ENCODE data around the gene NXPH4.

The NXPH4 gene

GRCh38 chr12:57176139-57176477 lies 40.5 kb upstream of the NXPH4 start:
- peaks cover 18% of the 10 kb centered on the region for H3K4me1 ChIP-seq (ENCODE audit: control insufficient read depth, insufficient read depth, low read length)
- peaks cover 89% of the 10 kb centered on the region for H3K36me3 ChIP-seq (ENCODE audit: insufficient read depth, low read length)
- H3K9ac ChIP-seq (ENCODE audit: low read depth, low read length): no peak overlapping the region
- H3K4me3 ChIP-seq (ENCODE audit: low read length): no peak overlapping the region
- H3K9me3 ChIP-seq (replicated peaks; ENCODE audit: low read length): no peaks in the 10 kb centered on the region
- no peak overlapping the region for H3K4me2 ChIP-seq (ENCODE audit: low read length)
- no peaks in the 10 kb centered on the region for H3K27me3 ChIP-seq (ENCODE audit: control insufficient read depth, insufficient read depth, low read length)

GRCh38 chr12:57176846-57177245 lies 39.7 kb upstream of the NXPH4 start:
- peaks cover 11% of the 10 kb centered on the region for H3K4me1 ChIP-seq (ENCODE audit: control insufficient read depth, insufficient read depth, low read length)
- peaks cover 91% of the 10 kb centered on the region for H3K36me3 ChIP-seq (ENCODE audit: insufficient read depth, low read length)
- no peak overlapping the region for H3K9ac ChIP-seq (ENCODE audit: low read depth, low read length)
- no peaks in the 10 kb centered on the region for H3K9me3 ChIP-seq (replicated peaks; ENCODE audit: low read length)
- no peak overlapping the region for H3K4me2 ChIP-seq (ENCODE audit: low read length)
- no peak overlapping the region for H3K4me3 ChIP-seq (ENCODE audit: low read length)
- no peaks in the 10 kb centered on the region for H3K27me3 ChIP-seq (ENCODE audit: control insufficient read depth, insufficient read depth, low read length)

- Histone ChIP-seq H3K4me1 (ENCODE audit: control insufficient read depth, insufficient read depth, low read length) (peaks cover 11% of the 10 kb centered on the region), H3K4me2 (ENCODE audit: low read length) (no peak overlapping the region), H3K4me3 (ENCODE audit: low read length) (no peak overlapping the region), H3K9ac (ENCODE audit: low read depth, low read length) (no peak overlapping the region), H3K9me3 (replicated peaks; ENCODE audit: low read length) (no peaks in the 10 kb centered on the region), H3K36me3 (ENCODE audit: insufficient read depth, low read length) (peaks cover 95% of the 10 kb centered on the region), H3K27me3 (ENCODE audit: control insufficient read depth, insufficient read depth, low read length) (no peaks in the 10 kb centered on the region)
Measured at GRCh38 chr12:57177354-57177753, 39.2 kb upstream of the NXPH4 start.

GRCh38 chr12:57178213-57178612 lies 38.4 kb upstream of the NXPH4 start:
- no peak overlapping the region for H3K4me2 ChIP-seq (ENCODE audit: low read length)

GRCh38 chr12:57179331-57180086 lies 37.1 kb upstream of the NXPH4 start:
- Histone ChIP-seq H3K27me3 (ENCODE audit: control insufficient read depth, insufficient read depth, low read length) (no peaks in the 10 kb centered on the region), H3K4me3 (ENCODE audit: low read length) (no peak overlapping the region), H3K9ac (ENCODE audit: low read depth, low read length) (no peak overlapping the region), H3K4me2 (ENCODE audit: low read length) (no peak overlapping the region), H3K4me1 (ENCODE audit: control insufficient read depth, insufficient read depth, low read length) (peaks cover 11% of the 10 kb centered on the region), H3K36me3 (ENCODE audit: insufficient read depth, low read length) (peaks cover 94% of the 10 kb centered on the region), H3K9me3 (replicated peaks; ENCODE audit: low read length) (no peaks in the 10 kb centered on the region)

More at GRCh38 chr12:57178213-57178612, 38.4 kb upstream of the NXPH4 start:
- Histone ChIP-seq H3K9ac (ENCODE audit: low read depth, low read length) (no peak overlapping the region), H3K4me1 (ENCODE audit: control insufficient read depth, insufficient read depth, low read length) (peaks cover 11% of the 10 kb centered on the region), H3K4me3 (ENCODE audit: low read length) (no peak overlapping the region), H3K27me3 (ENCODE audit: control insufficient read depth, insufficient read depth, low read length) (no peaks in the 10 kb centered on the region), H3K36me3 (ENCODE audit: insufficient read depth, low read length) (peaks cover 94% of the 10 kb centered on the region), H3K9me3 (replicated peaks; ENCODE audit: low read length) (no peaks in the 10 kb centered on the region)

- no peaks in the 10 kb centered on the region for H3K9me3 ChIP-seq (replicated peaks; ENCODE audit: low read length)
- H3K36me3 ChIP-seq (ENCODE audit: insufficient read depth, low read length): peaks cover 94% of the 10 kb centered on the region
- H3K4me2 ChIP-seq (ENCODE audit: low read length): no peak overlapping the region
- no peaks in the 10 kb centered on the region for H3K27me3 ChIP-seq (ENCODE audit: control insufficient read depth, insufficient read depth, low read length)
- H3K4me1 ChIP-seq (ENCODE audit: control insufficient read depth, insufficient read depth, low read length): peaks cover 10% of the 10 kb centered on the region
- no peak overlapping the region for H3K9ac ChIP-seq (ENCODE audit: low read depth, low read length)
- no peak overlapping the region for H3K4me3 ChIP-seq (ENCODE audit: low read length)
Measured at GRCh38 chr12:57180321-57180989, 36.1 kb upstream of the NXPH4 start.

GRCh38 chr12:57181072-57181471 lies 35.5 kb upstream of the NXPH4 start:
- no peak overlapping the region for H3K4me2 ChIP-seq (ENCODE audit: low read length)
- H3K4me1 ChIP-seq (ENCODE audit: control insufficient read depth, insufficient read depth, low read length): peaks cover 7% of the 10 kb centered on the region
- H3K36me3 ChIP-seq (ENCODE audit: insufficient read depth, low read length): peaks cover 94% of the 10 kb centered on the region
- no peak overlapping the region for H3K4me3 ChIP-seq (ENCODE audit: low read length)
- H3K9me3 ChIP-seq (replicated peaks; ENCODE audit: low read length): no peaks in the 10 kb centered on the region
- no peaks in the 10 kb centered on the region for H3K27me3 ChIP-seq (ENCODE audit: control insufficient read depth, insufficient read depth, low read length)
- H3K9ac ChIP-seq (ENCODE audit: low read depth, low read length): no peak overlapping the region

GRCh38 chr12:57181561-57182155 lies 34.9 kb upstream of the NXPH4 start:
- H3K36me3 ChIP-seq (ENCODE audit: insufficient read depth, low read length): peaks cover 94% of the 10 kb centered on the region
- no peak overlapping the region for H3K9ac ChIP-seq (ENCODE audit: low read depth, low read length)
- H3K4me1 ChIP-seq (ENCODE audit: control insufficient read depth, insufficient read depth, low read length): peaks cover 2% of the 10 kb centered on the region
- H3K27me3 ChIP-seq (ENCODE audit: control insufficient read depth, insufficient read depth, low read length): no peaks in the 10 kb centered on the region
- H3K4me2 ChIP-seq (ENCODE audit: low read length): no peak overlapping the region
- H3K9me3 ChIP-seq (replicated peaks; ENCODE audit: low read length): no peaks in the 10 kb centered on the region
- no peak overlapping the region for H3K4me3 ChIP-seq (ENCODE audit: low read length)

GRCh38 chr12:57182918-57183575 lies 33.5 kb upstream of the NXPH4 start:
- no peaks in the 10 kb centered on the region for H3K4me1 ChIP-seq (ENCODE audit: control insufficient read depth, insufficient read depth, low read length)

GRCh38 chr12:57183939-57184725 lies 32.5 kb upstream of the NXPH4 start:
- H3K4me2 ChIP-seq (ENCODE audit: low read length): no peak overlapping the region
- H3K27me3 ChIP-seq (ENCODE audit: control insufficient read depth, insufficient read depth, low read length): no peaks in the 10 kb centered on the region
- H3K9ac ChIP-seq (ENCODE audit: low read depth, low read length): no peak overlapping the region
- H3K9me3 ChIP-seq (replicated peaks; ENCODE audit: low read length): no peaks in the 10 kb centered on the region
- H3K4me3 ChIP-seq (ENCODE audit: low read length): no peak overlapping the region
- peaks cover 98% of the 10 kb centered on the region for H3K36me3 ChIP-seq (ENCODE audit: insufficient read depth, low read length)
- H3K4me1 ChIP-seq (ENCODE audit: control insufficient read depth, insufficient read depth, low read length): no peaks in the 10 kb centered on the region

More at GRCh38 chr12:57182918-57183575, 33.5 kb upstream of the NXPH4 start:
- Histone ChIP-seq H3K9ac (ENCODE audit: low read depth, low read length) (no peak overlapping the region), H3K27me3 (ENCODE audit: control insufficient read depth, insufficient read depth, low read length) (no peaks in the 10 kb centered on the region), H3K4me3 (ENCODE audit: low read length) (no peak overlapping the region), H3K9me3 (replicated peaks; ENCODE audit: low read length) (no peaks in the 10 kb centered on the region), H3K4me2 (ENCODE audit: low read length) (no peak overlapping the region), H3K36me3 (ENCODE audit: insufficient read depth, low read length) (peaks cover 98% of the 10 kb centered on the region)

GRCh38 chr12:57185403-57185802 lies 31.2 kb upstream of the NXPH4 start:
- H3K4me1 ChIP-seq (ENCODE audit: control insufficient read depth, insufficient read depth, low read length): no peaks in the 10 kb centered on the region
- no peaks in the 10 kb centered on the region for H3K9me3 ChIP-seq (replicated peaks; ENCODE audit: low read length)
- peaks cover 98% of the 10 kb centered on the region for H3K36me3 ChIP-seq (ENCODE audit: insufficient read depth, low read length)
- no peak overlapping the region for H3K4me3 ChIP-seq (ENCODE audit: low read length)
- H3K4me2 ChIP-seq (ENCODE audit: low read length): no peak overlapping the region
- H3K27me3 ChIP-seq (ENCODE audit: control insufficient read depth, insufficient read depth, low read length): no peaks in the 10 kb centered on the region
- no peak overlapping the region for H3K9ac ChIP-seq (ENCODE audit: low read depth, low read length)
